C4-2B (cell line): ENCODE measurements around the gene NRXN3.

Experiments
- CTCF ChIP-seq: fragments of 450-650 bp; conservative IDR thresholded peaks from 2 replicates; pipeline ENCODE4 v1.5.1; 2017; ENCODE audit warnings: mild to moderate bottlenecking
- ZFX ChIP-seq: fragments of 450-650 bp; IDR thresholded peaks from 2 replicates; pipeline ENCODE4 v1.6.1; 2017

DNA sequence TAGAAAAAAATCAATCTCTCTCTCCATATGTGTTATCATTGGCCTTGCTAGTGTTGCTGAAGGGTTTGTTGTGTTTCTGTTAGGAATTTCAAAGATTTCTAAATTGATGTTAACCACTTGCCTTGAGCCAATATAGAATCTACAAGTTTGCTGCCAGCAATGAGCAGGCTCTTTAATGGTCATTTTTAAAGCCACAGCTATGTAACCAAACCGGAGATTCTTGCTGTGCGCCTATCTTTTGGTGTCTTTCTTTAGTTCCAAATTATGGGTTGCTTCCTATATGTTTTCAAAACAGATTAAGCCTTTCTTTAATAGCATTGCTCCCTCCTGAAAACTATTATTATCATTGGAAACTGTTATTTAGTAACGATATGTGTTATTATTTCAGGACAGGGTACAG lies 1495.4 kb downstream of the NRXN3 start:
- TF ChIP-seq CTCF, result no peak
- TF ChIP-seq ZFX, result no peak
